Effector memory CD4-positive, alpha-beta T cell (primary cell): ENCODE measurements around the gene PTPRT.

ENCODE experiments used
- DNase-seq, 3 donors: peaks; one replicate each; pipeline ENCODE4 v3.0.0-alpha.2; 2020
- H3K27ac ChIP-seq: 2 replicates; pipeline ENCODE4 v1.7.0; 2013; ENCODE audit warnings: mild to moderate bottlenecking, low read length, moderate library complexity; ENCODE audit not compliant: insufficient read depth, poor library complexity, severe bottlenecking
- H3K27me3 ChIP-seq: replicated peaks from 2 replicates; pipeline ENCODE4 v1.7.0; 2013; ENCODE audit warnings: mild to moderate bottlenecking, low read length; ENCODE audit not compliant: insufficient read depth, control insufficient read depth, poor library complexity, severe bottlenecking
- H3K36me3 ChIP-seq: 2 replicates; pipeline ENCODE4 v1.7.0; 2013; ENCODE audit warnings: mild to moderate bottlenecking, low read length, moderate library complexity; ENCODE audit not compliant: control insufficient read depth, insufficient read depth
- H3K4me1 ChIP-seq: 2 replicates; pipeline ENCODE4 v1.7.0; 2013; ENCODE audit warnings: low read length, mild to moderate bottlenecking; ENCODE audit not compliant: control insufficient read depth, insufficient read depth, poor library complexity, severe bottlenecking
- H3K4me3 ChIP-seq: 2 replicates; pipeline ENCODE4 v1.7.0; 2013; ENCODE audit warnings: low read length, low read depth, mild to moderate bottlenecking; ENCODE audit not compliant: insufficient read depth, poor library complexity, severe bottlenecking
- H3K9me3 ChIP-seq: 2 replicates; pipeline ENCODE4 v1.7.0; 2013; ENCODE audit warnings: mild to moderate bottlenecking, low read length, moderate library complexity; ENCODE audit not compliant: control insufficient read depth

Gene PTPRT

DNA sequence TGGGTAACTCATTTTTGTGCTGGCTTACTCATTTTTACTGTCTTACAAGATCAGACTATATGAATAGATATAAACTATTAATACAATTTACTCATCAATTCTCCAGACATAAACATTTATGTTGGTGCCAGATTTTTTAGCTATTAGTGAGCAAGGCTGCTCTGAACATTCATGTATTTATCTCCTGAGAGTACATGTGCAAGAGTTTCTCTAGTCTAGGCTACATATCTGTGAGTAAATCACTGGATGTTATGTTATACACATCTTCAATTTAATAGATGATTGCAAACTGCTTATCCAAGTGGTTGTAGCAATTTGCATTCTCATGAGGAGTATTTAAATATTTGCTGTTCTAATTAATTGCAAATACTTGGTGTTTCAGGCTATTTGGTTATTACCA is 687.1 kb downstream of the PTPRT start:
- Histone ChIP-seq H3K36me3 (no peaks in the 10 kb centered on the region), H3K27ac (no peak overlapping the region), H3K27me3 (no peaks in the 10 kb centered on the region), H3K4me1 (no peaks in the 10 kb centered on the region), H3K4me3 (no peak overlapping the region), H3K9me3 (no peaks in the 10 kb centered on the region)
- no peak for DNase-seq

DNA sequence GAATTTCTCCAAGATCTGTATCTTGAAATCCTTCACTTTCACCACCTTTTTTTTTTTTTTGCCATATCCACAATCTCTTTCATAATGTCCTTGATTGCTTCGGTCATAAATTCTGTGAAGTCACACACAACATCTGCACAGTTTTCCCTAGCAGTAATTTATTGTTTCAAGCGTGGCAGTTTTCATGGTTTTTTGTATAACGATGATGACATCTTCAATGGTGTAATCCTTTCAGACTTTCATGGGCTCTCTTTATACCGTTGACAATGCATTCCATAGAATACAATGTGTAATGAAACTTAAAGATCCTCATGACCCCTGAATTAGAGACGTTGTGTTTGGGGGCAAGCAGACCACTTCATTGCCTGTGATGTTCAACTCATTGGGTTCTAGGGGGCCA is 693.1 kb downstream of the PTPRT start:
- Histone ChIP-seq H3K27ac (no peak overlapping the region), H3K4me3 (no peak overlapping the region), H3K4me1 (no peaks in the 10 kb centered on the region), H3K9me3 (no peaks in the 10 kb centered on the region), H3K36me3 (no peaks in the 10 kb centered on the region), H3K27me3 (no peaks in the 10 kb centered on the region)
- no peak for DNase-seq

GRCh38 chr20:42494290-42494689 is 695.4 kb downstream of the PTPRT start:
- no peak for DNase-seq
- Histone ChIP-seq H3K27ac (no peak overlapping the region), H3K27me3 (no peaks in the 10 kb centered on the region), H3K4me1 (no peaks in the 10 kb centered on the region), H3K4me3 (no peak overlapping the region), H3K9me3 (no peaks in the 10 kb centered on the region), H3K36me3 (no peaks in the 10 kb centered on the region)

DNA sequence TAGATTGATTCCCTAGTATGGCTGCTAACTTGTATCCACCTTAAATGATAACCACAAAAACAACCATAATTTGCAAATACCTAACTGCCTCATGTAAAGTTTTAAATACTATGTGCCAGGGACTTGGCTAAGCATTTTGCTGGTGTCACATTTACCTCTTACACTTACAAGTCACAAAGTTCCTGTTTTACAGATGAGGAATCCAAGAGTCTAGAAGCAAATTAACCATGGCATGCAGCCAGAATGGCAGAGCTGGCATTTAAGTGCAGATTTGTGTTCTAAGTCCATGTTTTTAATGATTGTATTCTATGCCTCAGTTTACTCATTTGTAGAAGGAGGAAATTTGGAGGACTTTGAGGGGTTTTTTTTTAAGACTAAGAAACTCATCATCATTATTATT is 696.7 kb downstream of the PTPRT start:
- DNase-seq, result no peak
- no peaks in the 10 kb centered on the region for H3K27me3 ChIP-seq
- H3K4me1 ChIP-seq, result no peaks in the 10 kb centered on the region
- H3K27ac ChIP-seq, result no peak overlapping the region
- no peaks in the 10 kb centered on the region for H3K36me3 ChIP-seq
- no peak overlapping the region for H3K4me3 ChIP-seq
- H3K9me3 ChIP-seq, result no peaks in the 10 kb centered on the region

DNA sequence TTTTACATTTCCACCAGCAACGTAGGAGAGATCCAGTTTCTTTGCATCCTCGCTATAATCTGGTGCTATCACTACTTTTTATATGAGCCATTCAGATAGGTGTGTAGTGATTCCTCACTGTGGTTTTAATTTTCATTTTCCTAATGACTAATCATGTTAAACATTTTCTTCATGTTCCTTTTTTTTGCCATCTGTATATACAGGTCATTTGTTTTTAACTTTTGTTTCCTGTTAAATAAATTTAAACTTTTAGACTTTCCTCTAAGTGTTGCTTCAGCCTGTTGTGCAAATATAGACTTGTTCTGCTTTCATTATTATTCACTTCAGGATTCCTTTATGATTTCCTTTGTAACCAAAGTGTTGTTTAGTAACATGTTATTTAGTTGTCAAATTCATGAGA is 697.4 kb downstream of the PTPRT start:
- no peaks in the 10 kb centered on the region for H3K36me3 ChIP-seq
- H3K27ac ChIP-seq, result no peak overlapping the region
- no peaks in the 10 kb centered on the region for H3K4me1 ChIP-seq
- H3K27me3 ChIP-seq, result no peaks in the 10 kb centered on the region
- H3K4me3 ChIP-seq, result no peak overlapping the region
- no peak for DNase-seq
- no peaks in the 10 kb centered on the region for H3K9me3 ChIP-seq

- Histone ChIP-seq H3K4me1 (no peaks in the 10 kb centered on the region), H3K36me3 (no peaks in the 10 kb centered on the region), H3K9me3 (no peaks in the 10 kb centered on the region), H3K4me3 (no peak overlapping the region), H3K27ac (no peak overlapping the region), H3K27me3 (no peaks in the 10 kb centered on the region)
- no peak for DNase-seq
Observed at GRCh38 chr20:42485556-42485955, 704.1 kb downstream of the PTPRT start.

DNA sequence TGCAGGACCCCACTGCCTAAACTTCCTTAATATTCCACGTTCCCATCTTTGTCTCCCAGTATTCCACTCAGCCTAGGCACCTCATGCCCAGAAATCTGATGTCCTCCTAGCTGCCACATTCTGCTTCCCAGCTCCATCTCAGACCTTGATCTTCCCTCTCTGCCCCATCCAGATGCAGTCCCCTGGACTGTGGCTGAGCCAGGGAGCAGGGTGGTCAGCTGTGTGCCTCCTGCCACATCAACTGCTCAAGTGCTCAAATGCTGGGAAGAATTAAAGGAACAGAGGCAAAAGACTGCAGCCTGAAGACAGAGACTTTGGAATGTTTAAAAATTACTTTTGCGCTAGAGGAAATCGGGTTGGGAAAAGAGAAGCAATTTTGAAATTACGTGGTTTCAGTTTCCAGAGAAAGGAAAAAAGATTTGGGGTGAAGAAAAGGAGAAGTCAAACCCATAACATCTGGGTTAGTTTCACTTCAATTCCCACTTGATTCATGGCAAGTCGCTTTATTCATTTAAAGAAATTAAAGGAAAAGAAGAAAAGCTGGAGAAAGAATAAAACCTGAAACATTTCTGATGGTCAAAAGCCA is 704.8 kb downstream of the PTPRT start:
- no peak overlapping the region for H3K4me3 ChIP-seq
- H3K4me1 ChIP-seq, result no peaks in the 10 kb centered on the region
- H3K36me3 ChIP-seq, result no peaks in the 10 kb centered on the region
- no peak overlapping the region for H3K27ac ChIP-seq
- H3K9me3 ChIP-seq, result no peaks in the 10 kb centered on the region
- DNase-seq, result no peak
- H3K27me3 ChIP-seq, result no peaks in the 10 kb centered on the region

DNA sequence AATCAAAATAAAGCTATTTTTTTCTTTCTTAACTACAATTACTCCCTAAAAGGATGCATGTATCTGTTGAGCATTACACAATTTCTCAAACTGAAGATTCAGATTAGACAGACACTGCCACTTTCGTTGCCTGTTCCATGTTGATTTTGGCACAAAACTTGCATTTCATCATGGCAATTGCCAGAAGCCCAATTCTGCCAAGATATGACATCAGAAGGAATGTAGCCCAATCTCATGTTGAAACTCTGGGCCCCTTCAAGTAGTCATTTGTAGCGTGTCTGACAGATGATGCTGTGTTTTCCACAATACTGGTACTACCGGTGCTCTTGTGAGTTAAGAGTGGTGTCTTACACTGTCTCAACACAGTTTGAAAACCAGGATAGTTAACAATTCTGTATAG is 705.4 kb downstream of the PTPRT start:
- Histone ChIP-seq H3K27me3 (no peaks in the 10 kb centered on the region), H3K36me3 (no peaks in the 10 kb centered on the region), H3K4me1 (no peaks in the 10 kb centered on the region), H3K9me3 (no peaks in the 10 kb centered on the region), H3K4me3 (no peak overlapping the region), H3K27ac (no peak overlapping the region)
- DNase-seq, result no peak

GRCh38 chr20:42483730-42484303 is 705.9 kb downstream of the PTPRT start:
- H3K27me3 ChIP-seq, result no peaks in the 10 kb centered on the region
- no peaks in the 10 kb centered on the region for H3K36me3 ChIP-seq
- no peaks in the 10 kb centered on the region for H3K9me3 ChIP-seq
- H3K4me1 ChIP-seq, result no peaks in the 10 kb centered on the region
- H3K27ac ChIP-seq, result no peak overlapping the region
- no peak for DNase-seq
- H3K4me3 ChIP-seq, result no peak overlapping the region

DNA sequence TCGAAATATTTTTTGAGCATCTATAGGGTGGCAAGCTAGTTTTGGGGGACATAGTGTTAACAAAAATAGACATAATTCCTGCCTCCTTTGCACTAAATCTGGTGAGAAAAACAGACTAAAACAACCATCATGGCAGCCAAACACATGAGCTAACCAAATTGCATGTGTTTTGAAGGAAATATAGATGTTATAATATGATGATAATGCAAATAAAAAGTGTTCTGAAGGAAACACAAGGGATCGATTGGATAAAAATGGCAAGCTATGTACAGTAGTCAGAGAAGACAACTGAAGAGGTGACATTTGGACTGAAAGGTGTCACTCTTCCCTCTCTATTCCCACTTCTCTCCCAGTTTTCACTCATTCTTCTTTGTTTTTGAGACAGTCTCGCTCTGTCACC is 706.9 kb downstream of the PTPRT start:
- no peaks in the 10 kb centered on the region for H3K36me3 ChIP-seq
- H3K4me3 ChIP-seq, result no peak overlapping the region
- H3K9me3 ChIP-seq, result no peaks in the 10 kb centered on the region
- no peak for DNase-seq
- no peaks in the 10 kb centered on the region for H3K27me3 ChIP-seq
- H3K27ac ChIP-seq, result no peak overlapping the region
- H3K4me1 ChIP-seq, result no peaks in the 10 kb centered on the region
